ENCODE data around the gene IGFL4.
"Not testable (repeated sequence)": the region's sequence is repeated elsewhere in the genome, so short reads cannot be mapped to it uniquely, and the experiment has no call there.

Gene IGFL4

DNA sequence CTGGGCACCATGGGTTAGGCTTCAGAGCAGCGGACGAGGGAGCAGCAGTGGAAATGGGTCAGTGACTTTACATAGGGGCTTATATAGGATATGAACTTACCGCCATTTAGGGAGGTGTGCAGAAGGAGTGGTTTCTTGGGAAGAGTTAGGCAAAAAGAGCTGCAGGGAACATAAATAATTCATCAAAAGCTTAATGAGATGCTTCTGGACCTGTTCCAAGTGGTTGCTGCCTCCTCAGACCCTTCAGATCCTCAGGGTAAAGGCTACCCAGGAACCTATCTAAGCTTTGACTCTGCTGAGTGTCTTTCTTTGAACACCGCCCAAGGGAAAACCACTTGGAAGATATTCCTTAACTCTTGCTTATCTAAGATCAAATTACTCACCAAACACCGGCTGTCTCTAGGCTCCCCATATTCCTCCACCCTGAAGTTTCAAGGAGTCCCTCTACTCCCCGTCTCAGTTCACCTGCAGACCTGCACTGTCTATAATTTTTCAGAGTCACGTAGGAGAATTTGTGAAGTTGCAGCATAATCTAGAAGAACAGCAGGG lies at the start of gene IGFL4:
TSS of gene IGFL4 (minus strand) at position 51 of the 549 bp plus-strand sequence. CDS start at position 11, 40 bp downstream.
- Histone ChIP-seq H3K36me3 (ENCODE audit: control insufficient read depth, insufficient read depth, low read length) (no peaks in the 10 kb centered on the region), H3K4me3 (ENCODE audit: low read length) (no peak within 1 kb of the TSS), H3K9ac (ENCODE audit: low read length) (no peak within 1 kb of the TSS), H3K27me3 (ENCODE audit: control insufficient read depth, insufficient read depth, low read length) (peaks cover 5% of the 10 kb centered on the region), H3K4me1 (ENCODE audit: control insufficient read depth, insufficient read depth, low read length) (no peaks in the 10 kb centered on the region), H3K27ac (ENCODE audit: low read depth, low read length) (no peak within 1 kb of the TSS)

DNA sequence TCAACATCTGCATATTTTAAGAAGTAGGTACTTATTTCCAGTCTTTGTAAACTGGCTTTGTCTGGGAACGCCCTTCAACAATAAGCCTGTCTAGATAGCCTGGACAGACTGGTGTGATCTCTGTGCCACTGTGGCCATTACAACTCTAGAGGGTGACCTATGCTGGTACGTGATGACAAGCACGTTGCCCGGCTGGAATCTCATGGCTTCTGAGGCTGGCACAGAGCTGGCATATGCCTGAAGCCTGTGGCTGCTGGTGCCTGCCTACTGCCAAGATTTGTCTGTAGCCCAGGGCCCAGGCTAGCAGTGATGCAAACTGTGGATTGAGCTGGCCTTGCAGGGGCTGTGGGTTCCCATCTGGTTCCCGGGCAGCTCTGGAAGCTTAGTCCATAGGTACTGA lies 49.6 kb upstream of the IGFL4 start:
- Histone ChIP-seq H3K4me1 (ENCODE audit: control insufficient read depth, insufficient read depth, low read length) (no peaks in the 10 kb centered on the region), H3K36me3 (ENCODE audit: control insufficient read depth, insufficient read depth, low read length) (no peaks in the 10 kb centered on the region), H3K27me3 (ENCODE audit: control insufficient read depth, insufficient read depth, low read length) (no peaks in the 10 kb centered on the region), H3K4me3 (ENCODE audit: low read length) (no peak overlapping the region), H3K27ac (ENCODE audit: low read depth, low read length) (no peak overlapping the region), H3K9ac (ENCODE audit: low read length) (no peak overlapping the region)

DNA sequence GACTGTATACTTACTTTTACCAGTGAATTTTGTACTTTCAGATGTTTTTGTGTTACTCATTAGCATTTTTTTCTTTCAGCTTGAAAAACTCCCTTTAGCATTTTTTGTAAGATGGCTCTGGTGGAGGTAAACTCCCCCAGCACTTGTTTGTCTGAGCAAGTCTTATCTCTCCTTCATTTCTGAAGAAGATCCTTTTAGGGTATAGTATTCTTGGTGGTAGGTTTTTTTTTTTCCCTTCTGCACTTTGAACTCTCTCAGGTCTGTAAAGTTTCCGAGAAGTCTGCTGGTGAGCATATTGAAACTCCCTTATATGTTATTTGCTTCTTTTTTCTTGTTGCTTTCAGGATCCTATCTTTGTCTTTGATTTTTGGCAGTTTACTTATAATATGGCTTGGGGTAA lies 48.6 kb upstream of the IGFL4 start:
- Histone ChIP-seq H3K4me3 (ENCODE audit: low read length) (no peak overlapping the region), H3K9ac (ENCODE audit: low read length) (no peak overlapping the region), H3K27me3 (ENCODE audit: control insufficient read depth, insufficient read depth, low read length) (no peaks in the 10 kb centered on the region), H3K4me1 (ENCODE audit: control insufficient read depth, insufficient read depth, low read length) (no peaks in the 10 kb centered on the region), H3K36me3 (ENCODE audit: control insufficient read depth, insufficient read depth, low read length) (no peaks in the 10 kb centered on the region), H3K27ac (ENCODE audit: low read depth, low read length) (no peak overlapping the region)

- no peak overlapping the region for H3K27ac ChIP-seq (ENCODE audit: low read depth, low read length)
Observed at GRCh38 chr19:46088101-46088500, 47.3 kb upstream of the IGFL4 start.

DNA sequence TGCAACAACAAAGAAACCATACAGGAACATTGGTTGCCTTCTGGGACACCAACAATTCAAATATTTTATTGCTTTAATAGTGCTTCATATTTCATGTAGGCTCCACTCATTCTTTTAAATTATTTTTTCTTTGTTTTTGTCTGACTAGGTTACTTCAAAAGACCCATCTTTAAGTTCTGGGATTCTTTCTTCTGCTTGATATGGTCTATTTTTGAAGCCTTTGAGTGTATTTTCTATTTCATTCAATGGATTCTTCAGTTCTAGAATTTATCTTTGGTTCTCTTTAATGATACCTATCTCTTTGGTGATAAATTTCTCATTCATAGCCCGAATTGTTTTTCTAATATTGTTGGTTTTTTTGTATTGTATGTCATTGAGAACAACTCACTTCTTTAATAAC lies 45.1 kb upstream of the IGFL4 start:
- Histone ChIP-seq H3K9ac (ENCODE audit: low read length) (no peak overlapping the region), H3K27ac (ENCODE audit: low read depth, low read length) (no peak overlapping the region), H3K4me1 (ENCODE audit: control insufficient read depth, insufficient read depth, low read length) (no peaks in the 10 kb centered on the region), H3K4me3 (ENCODE audit: low read length) (no peak overlapping the region), H3K27me3 (ENCODE audit: control insufficient read depth, insufficient read depth, low read length) (no peaks in the 10 kb centered on the region), H3K36me3 (ENCODE audit: control insufficient read depth, insufficient read depth, low read length) (no peaks in the 10 kb centered on the region)

More at GRCh38 chr19:46088101-46088500, 47.3 kb upstream of the IGFL4 start:
- H3K4me1 ChIP-seq (ENCODE audit: control insufficient read depth, insufficient read depth, low read length), result no peaks in the 10 kb centered on the region
- no peaks in the 10 kb centered on the region for H3K27me3 ChIP-seq (ENCODE audit: control insufficient read depth, insufficient read depth, low read length)
- no peaks in the 10 kb centered on the region for H3K36me3 ChIP-seq (ENCODE audit: control insufficient read depth, insufficient read depth, low read length)
- no peak overlapping the region for H3K4me3 ChIP-seq (ENCODE audit: low read length)
- no peak overlapping the region for H3K9ac ChIP-seq (ENCODE audit: low read length)

DNA sequence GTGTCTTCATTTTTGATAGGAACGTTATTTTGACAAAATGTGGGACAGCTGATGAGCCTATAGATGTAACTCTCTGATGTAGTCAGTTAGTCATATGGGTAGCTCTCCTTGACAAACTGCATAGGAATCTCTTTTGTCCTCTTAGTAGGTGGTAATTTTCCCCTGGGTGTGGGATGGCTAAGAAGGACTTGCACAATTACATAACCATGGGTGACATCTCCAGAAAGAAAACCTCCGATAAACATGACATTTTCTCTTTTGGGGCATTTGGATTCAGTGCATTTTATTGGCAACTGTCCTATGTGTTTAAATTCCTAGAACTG lies 41.9 kb upstream of the IGFL4 start:
- H3K27me3 ChIP-seq (ENCODE audit: control insufficient read depth, insufficient read depth, low read length), result peaks cover 3% of the 10 kb centered on the region
- no peak overlapping the region for H3K4me3 ChIP-seq (ENCODE audit: low read length)
- H3K27ac ChIP-seq (ENCODE audit: low read depth, low read length), result no peak overlapping the region
- no peaks in the 10 kb centered on the region for H3K36me3 ChIP-seq (ENCODE audit: control insufficient read depth, insufficient read depth, low read length)
- H3K9ac ChIP-seq (ENCODE audit: low read length), result no peak overlapping the region
- H3K4me1 ChIP-seq (ENCODE audit: control insufficient read depth, insufficient read depth, low read length), result no peaks in the 10 kb centered on the region

GRCh38 chr19:46081928-46082727 lies 41.3 kb upstream of the IGFL4 start:
- no peak overlapping the region for H3K4me3 ChIP-seq (ENCODE audit: low read length)

GRCh38 chr19:46080561-46080960 lies 39.8 kb upstream of the IGFL4 start:
- Histone ChIP-seq H3K4me3 (ENCODE audit: low read length) (no peak overlapping the region), H3K27ac (ENCODE audit: low read depth, low read length) (no peak overlapping the region), H3K36me3 (ENCODE audit: control insufficient read depth, insufficient read depth, low read length) (no peaks in the 10 kb centered on the region), H3K27me3 (ENCODE audit: control insufficient read depth, insufficient read depth, low read length) (peaks cover 7% of the 10 kb centered on the region), H3K4me1 (ENCODE audit: control insufficient read depth, insufficient read depth, low read length) (no peaks in the 10 kb centered on the region), H3K9ac (ENCODE audit: low read length) (no peak overlapping the region)

More at GRCh38 chr19:46081928-46082727, 41.3 kb upstream of the IGFL4 start:
- no peaks in the 10 kb centered on the region for H3K4me1 ChIP-seq (ENCODE audit: control insufficient read depth, insufficient read depth, low read length)
- peaks cover 5% of the 10 kb centered on the region for H3K27me3 ChIP-seq (ENCODE audit: control insufficient read depth, insufficient read depth, low read length)
- H3K9ac ChIP-seq (ENCODE audit: low read length), result no peak overlapping the region
- H3K36me3 ChIP-seq (ENCODE audit: control insufficient read depth, insufficient read depth, low read length), result no peaks in the 10 kb centered on the region
- no peak overlapping the region for H3K27ac ChIP-seq (ENCODE audit: low read depth, low read length)

DNA sequence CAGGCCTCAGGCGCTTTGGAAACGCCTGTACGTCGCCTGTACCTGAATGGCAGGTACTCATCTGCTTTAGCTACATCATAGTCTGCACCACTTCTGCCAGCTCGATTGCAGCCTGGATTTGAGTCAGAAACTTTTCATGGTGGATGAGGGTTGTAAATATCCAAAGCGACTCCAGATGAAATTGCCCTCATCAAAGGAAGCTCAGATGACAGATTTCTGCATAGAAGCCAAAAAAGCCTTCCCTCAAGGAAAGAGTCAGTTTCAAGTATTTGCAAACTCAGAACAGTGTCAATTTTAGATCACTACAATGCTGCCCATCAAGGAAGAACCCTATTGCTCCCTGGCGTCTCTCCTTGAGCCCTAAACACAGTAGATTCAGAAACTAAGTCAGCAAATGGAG lies 38.8 kb upstream of the IGFL4 start:
- Histone ChIP-seq H3K4me1 (ENCODE audit: control insufficient read depth, insufficient read depth, low read length) (no peaks in the 10 kb centered on the region), H3K27ac (ENCODE audit: low read depth, low read length) (no peak overlapping the region), H3K27me3 (ENCODE audit: control insufficient read depth, insufficient read depth, low read length) (peaks cover 7% of the 10 kb centered on the region), H3K36me3 (ENCODE audit: control insufficient read depth, insufficient read depth, low read length) (no peaks in the 10 kb centered on the region), H3K9ac (ENCODE audit: low read length) (no peak overlapping the region), H3K4me3 (ENCODE audit: low read length) (no peak overlapping the region)

GRCh38 chr19:46078573-46079332 lies 38.0 kb upstream of the IGFL4 start:
- H3K4me3 ChIP-seq (ENCODE audit: low read length), result peak overlapping the region; percentile 47
- H3K27ac ChIP-seq (ENCODE audit: low read depth, low read length), result peak overlapping the region; percentile 73
- H3K9ac ChIP-seq (ENCODE audit: low read length); H3K4me1 ChIP-seq (ENCODE audit: control insufficient read depth, insufficient read depth, low read length); H3K27me3 ChIP-seq (ENCODE audit: control insufficient read depth, insufficient read depth, low read length); H3K36me3 ChIP-seq (ENCODE audit: control insufficient read depth, insufficient read depth, low read length): not testable (repeated sequence)

DNA sequence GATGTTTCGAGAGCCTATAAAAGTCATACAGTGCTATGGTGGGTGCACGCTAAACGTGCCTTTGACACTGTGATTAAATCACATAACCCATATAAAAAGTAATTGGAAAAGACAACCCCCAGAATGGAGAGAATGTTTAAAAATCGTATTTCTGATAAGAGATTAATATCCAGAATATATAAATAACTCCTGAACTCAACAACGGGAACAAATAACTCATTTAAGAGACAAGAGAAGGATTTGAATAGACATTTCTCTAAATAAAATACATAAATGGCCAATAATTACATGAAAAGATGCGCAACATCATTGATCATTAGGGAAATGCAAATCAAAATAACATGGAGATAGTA lies 37.0 kb upstream of the IGFL4 start:
- Histone ChIP-seq H3K27me3 (ENCODE audit: control insufficient read depth, insufficient read depth, low read length) (peaks cover 7% of the 10 kb centered on the region), H3K4me3 (ENCODE audit: low read length) (no peak overlapping the region), H3K27ac (ENCODE audit: low read depth, low read length) (no peak overlapping the region), H3K4me1 (ENCODE audit: control insufficient read depth, insufficient read depth, low read length) (no peaks in the 10 kb centered on the region), H3K36me3 (ENCODE audit: control insufficient read depth, insufficient read depth, low read length) (no peaks in the 10 kb centered on the region), H3K9ac (ENCODE audit: low read length) (no peak overlapping the region)

GRCh38 chr19:46076951-46077814 lies 36.4 kb upstream of the IGFL4 start:
- H3K9ac ChIP-seq (ENCODE audit: low read length), result no peak overlapping the region
- H3K4me1 ChIP-seq (ENCODE audit: control insufficient read depth, insufficient read depth, low read length), result no peaks in the 10 kb centered on the region
- peak overlapping the region; percentile 51 for H3K4me3 ChIP-seq (ENCODE audit: low read length)
- no peaks in the 10 kb centered on the region for H3K36me3 ChIP-seq (ENCODE audit: control insufficient read depth, insufficient read depth, low read length)
- peaks cover 7% of the 10 kb centered on the region for H3K27me3 ChIP-seq (ENCODE audit: control insufficient read depth, insufficient read depth, low read length)
- H3K27ac ChIP-seq (ENCODE audit: low read depth, low read length), result no peak overlapping the region

All from rectal smooth muscle tissue (tissue), 1 donor.